GM18951 (cell line): ENCODE results near the gene FCHO2.
"Not testable (repeated sequence)": the region's sequence is repeated elsewhere in the genome, so short reads cannot be mapped to it uniquely, and the experiment has no call there.

Experiments
- POLR2A ChIP-seq: IDR thresholded peaks from 4 replicates; pipeline ENCODE4 v1.6.1; 2011; ENCODE audit warnings: mild to moderate bottlenecking; ENCODE audit not compliant: insufficient read length, insufficient read depth; ENCODE audit errors: extremely low read depth
- in situ Hi-C: fragments of 300-500 bp; cut with MboI; formaldehyde crosslinking; loops from one replicate; pipeline ENCODE4 v1.12.0; 2022; ENCODE audit warnings: low sequenced_read_pairs, mixed read lengths, inconsistent platforms; ENCODE audit not compliant: unreplicated experiment

The FCHO2 gene

DNA sequence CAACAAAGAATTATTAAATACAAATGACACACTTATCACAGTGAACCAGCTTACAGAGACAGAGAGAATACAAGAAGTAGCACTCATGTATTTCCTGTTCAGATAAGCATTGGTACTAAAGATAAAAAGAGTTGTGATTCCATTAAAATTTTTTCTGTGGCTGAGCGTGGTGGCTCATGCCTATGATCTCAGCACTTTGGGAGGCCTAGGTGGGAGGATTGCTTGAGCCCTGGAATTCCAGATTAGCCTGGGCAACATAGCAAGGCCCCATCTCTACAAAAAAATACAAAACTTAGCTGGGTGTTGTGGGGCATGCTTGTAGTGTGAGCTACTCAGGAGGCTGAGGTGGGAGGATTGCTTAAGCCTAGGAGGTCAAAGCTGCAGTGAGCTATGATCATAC, 32.9 kb downstream of the FCHO2 start:
- TF ChIP-seq POLR2A, result no peak
- in situ Hi-C loops, result no loop called here

DNA sequence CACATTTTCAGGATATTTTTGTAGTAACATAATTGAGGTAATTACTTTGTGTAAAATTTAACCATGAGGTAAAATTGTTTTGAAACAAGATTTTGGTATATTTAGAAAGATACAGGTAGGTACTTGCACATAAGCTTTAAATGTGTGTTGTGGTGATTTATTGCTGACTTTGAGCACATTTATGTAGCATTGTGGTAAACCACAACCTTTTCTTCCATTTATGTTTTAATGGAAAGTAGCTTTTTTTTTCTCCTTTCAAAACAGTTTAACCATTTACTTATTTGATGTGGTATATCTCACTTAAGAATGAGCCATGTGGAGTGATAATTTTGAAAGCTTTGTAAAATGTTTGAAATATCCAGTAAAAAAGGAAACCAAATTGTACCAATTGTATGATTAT, 35.6 kb downstream of the FCHO2 start:
- no peak for TF ChIP-seq POLR2A
- in situ Hi-C loops, result no loop called here

DNA sequence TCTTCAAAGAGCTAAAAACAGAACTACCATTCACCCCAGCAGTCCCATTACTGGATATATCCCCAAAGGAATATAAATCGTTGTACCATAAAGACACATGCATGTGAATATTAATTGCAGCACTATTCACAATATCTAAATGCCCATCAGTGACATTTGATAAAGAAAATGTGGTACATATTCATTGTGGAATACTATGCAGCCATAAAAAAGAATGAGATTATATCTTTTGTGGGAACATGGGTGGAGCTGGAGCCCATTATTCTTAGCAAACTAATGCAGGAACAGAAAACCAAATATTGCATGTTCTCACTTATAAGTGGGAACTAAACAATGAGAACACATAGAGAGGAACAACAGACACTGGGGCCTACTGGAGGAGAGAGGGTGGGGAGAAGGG, 38.7 kb downstream of the FCHO2 start:
- no peak for TF ChIP-seq POLR2A
- in situ Hi-C loops, result no loop called here

DNA sequence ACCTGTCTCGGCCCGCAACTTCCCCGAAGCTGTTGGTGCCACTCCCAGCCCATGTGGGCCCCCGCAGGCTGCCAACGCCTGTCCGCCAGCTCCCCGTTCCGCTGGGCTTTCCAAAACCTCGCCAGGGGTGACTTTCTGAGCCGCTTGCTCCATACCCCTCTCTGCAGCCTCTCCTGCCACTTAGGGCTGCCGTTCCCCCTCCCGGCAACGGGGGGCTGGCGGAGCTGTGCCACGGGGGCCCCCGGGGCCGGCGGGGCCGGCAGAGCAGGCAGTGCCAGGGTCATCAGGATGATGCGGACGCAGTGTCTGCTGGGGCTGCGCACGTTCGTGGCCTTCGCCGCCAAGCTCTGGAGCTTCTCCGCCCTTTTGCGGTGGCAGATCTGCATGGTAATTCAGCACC, 40.8 kb downstream of the FCHO2 start:
- in situ Hi-C loops, result no loop called here
- no peak for TF ChIP-seq POLR2A

DNA sequence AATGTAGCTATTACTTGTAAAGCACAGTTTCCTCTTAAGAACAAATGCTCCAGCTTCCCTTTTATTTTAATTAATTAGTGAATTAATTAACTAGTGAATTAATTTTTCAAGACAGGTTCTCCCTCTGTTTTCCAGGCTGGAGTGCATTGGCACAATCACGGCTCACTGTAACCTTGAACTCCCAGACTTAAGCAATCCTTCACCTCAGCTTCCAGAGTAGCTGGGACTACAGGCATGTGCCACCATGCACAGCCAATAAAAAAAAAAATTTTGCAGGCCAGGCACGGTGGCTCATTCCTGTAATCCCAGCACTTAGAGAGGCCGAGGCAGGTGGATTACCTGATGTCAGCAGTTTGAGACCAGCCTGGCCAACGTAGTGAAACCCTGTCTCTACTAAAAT, 44.1 kb downstream of the FCHO2 start:
- in situ Hi-C loops, result no loop called here
- TF ChIP-seq POLR2A, result no peak

DNA sequence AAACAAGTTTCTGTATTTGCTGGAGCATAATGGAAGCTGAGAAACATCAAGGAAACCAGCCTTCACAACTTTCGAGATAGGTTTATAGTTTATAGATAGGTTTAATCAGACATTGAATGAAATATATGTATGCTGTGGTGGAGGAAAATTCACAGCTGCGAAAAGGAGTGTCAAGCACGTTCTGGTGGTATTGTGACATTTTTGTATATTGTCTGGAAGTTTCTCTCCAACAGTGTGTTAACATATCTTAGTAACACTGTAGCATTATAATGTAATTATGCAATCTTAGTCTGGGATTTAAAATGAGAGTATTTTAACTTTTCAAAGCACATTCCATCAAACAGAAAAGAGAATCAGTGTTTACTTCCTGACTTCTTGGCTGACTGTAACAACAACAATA, 50.0 kb downstream of the FCHO2 start:
- TF ChIP-seq POLR2A, result no peak
- in situ Hi-C loops, result no loop called here

DNA sequence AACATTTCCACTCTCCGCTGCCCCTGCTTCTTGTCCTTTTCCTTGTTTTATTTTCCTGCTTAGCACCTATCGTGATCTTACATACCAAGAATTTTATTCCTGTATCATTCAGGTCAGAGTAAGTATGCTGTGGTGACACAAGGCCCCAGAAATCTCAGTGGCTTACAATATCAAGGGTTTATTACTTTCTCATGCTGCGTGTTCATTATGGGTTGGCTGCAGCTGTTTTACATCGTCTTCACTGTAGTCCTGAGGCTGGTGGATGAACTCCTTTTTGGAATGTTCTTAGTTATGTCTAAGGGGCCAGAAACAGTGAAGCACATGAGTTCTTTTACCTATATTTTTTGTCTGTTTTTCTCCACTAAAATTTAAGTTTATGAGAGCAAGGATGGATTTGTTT, 51.2 kb downstream of the FCHO2 start:
- no peak for TF ChIP-seq POLR2A
- in situ Hi-C loops, result no loop called here

DNA sequence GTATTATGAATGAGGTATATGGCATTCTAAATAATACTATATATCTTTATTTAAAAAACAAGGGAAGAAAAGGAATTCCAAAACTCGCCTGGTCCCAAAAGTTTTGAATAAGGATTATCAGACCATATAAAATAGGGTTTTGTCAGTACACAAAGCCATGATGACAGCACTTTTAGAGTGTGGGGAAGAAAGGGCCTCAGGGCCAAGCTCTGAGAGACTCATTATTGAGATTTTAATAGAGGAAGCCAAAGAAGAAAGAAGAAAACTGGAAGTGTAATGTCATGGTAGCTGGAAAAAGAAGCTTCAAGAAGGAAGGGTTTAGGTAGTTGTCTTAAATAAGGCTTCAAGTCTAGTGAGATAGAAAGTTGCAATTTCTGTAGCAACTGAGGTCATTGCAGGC, 53.0 kb downstream of the FCHO2 start:
- in situ Hi-C loops, result no loop called here
- TF ChIP-seq POLR2A, result no peak

DNA sequence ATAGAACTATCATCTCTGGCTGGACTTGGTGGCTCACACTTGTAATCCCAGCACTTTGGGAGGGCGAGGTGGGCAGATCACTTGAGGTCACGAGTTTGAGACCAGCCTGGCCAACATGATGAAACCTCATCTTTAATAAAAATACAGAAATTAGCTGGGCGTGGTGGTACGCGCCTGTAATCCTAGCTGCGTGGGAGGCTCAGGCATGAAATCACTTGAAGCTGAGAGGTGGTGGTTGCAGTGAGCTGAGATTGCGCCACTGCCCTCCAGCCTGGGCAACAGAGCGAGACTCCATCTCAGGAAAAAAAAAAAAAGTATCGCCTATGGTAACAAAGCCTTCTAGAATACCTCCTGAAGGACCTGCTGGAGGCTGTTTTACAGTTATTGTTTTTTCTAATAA, 55.8 kb downstream of the FCHO2 start:
- in situ Hi-C loops, result not testable (repeated sequence)

DNA sequence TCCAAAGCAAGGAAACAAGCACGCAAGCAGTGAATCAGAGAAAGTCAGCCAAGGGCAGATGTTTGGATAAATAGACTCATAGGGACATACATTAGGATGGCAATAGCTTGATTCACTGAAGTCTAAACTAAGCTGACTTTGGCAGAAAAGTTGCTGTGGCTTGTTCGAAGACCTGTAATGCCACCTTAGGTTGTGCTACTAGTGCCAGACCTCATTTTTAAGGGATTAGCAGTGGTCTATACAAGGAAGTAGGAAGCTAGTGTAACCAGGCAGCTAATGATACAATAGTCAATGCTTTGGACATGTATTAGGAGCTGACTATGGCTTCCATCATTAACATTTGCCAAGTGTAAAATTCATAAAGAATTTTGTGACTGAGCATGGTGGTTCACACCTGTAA, 63.1 kb downstream of the FCHO2 start:
- in situ Hi-C loops, result no loop called here
- TF ChIP-seq POLR2A, result no peak

DNA sequence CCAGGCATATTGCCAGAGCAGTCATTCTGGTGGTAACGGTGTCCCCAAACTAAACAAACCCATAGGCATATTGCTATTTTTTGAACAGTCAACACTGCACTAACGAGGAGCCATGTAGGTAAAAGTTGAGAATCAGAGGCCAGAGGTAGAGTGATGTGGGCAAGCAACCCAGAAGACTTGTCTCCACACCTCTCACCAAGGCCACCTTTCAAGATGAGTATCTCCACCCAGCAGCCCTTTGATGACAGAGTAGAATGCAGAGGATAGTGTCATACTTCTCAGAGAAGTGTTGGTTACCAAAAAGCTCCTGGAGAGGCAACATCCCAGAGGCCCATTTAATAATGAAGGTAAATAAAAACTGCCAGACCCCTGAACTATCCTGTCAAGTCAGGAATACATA, 63.9 kb downstream of the FCHO2 start:
- TF ChIP-seq POLR2A, result no peak
- in situ Hi-C loops, result no loop called here

DNA sequence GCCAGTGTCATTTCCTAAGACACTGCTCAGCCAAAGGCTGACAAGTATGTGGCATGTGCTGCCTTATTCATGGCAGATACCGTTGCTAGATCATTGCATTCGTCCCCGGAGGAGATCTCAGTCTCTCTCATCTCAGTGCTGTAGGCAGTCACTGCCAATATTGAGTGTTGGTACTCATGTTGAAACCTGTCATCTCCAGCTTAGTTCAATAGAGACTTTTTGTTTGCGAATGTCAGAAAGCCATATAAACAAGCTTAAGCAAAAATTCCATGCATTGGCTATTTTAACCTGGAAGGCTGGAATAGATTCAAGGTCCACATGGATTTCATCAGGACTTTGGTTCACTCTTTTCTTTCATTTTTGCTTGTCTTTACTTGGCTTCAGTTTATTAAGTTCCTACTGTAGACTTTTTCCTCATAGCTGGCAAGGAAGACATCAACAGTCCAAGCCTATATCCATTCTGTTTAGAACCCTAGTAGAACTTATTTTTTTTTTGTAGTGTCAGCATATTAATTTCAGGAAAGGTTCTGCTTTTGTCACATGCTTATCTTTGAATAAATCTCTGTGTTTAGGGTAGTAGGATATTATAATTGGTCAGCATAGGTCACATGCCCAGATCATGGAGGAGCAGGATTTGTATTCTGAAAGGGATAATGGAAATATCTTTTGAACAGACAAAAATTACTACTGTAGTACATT, 66.8 kb downstream of the FCHO2 start:
- TF ChIP-seq POLR2A, result no peak
- in situ Hi-C loops, result no loop called here

DNA sequence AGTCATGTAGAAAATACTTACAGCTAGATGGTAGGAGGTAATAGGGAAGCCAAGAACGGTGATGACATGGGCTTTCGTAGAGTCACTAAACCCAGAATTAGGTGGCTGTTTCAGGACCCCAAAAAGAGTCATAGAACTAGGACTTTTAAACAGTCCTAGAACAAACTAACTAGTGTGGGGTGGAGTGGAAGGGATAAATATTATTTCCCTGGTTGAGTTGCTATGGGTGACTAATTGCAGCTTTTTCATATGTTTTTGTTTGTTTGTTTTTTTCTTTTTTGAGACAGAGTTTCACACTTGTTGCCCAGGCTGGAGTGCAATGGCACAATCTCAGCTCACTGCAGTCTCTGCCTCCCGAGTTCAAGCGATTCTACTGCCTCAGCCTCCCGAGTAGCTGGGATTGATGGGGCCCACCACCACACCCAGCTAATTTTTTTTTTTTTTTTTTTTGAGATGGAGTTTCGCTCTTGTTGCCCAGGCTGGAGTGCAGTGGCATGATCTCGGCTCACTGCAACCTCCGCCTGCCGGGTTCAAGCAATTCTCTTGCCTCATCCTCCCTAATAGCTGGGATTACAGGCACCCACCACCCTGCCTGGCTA, 69.2 kb downstream of the FCHO2 start:
- in situ Hi-C loops, result not testable (repeated sequence)

DNA sequence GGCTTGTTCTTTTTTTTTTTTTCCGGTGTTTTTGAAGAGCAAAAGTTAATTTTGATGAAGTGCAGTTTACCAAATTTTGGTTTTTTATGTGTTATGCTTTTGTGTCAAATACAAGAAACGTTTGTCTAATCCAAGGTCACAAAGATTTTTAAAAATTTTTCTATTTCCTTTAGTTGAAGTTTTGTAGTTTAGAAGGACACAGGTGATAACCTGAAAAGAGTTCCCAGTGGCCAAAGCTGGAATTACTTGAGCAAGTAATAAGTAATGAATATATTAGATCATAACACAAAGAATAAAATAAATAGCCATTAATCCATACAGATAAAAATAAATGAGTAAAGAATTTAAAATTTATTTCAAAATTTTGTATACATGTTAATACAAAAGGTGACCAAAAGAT, 71.5 kb downstream of the FCHO2 start:
- in situ Hi-C loops, result no loop called here
- no peak for TF ChIP-seq POLR2A

DNA sequence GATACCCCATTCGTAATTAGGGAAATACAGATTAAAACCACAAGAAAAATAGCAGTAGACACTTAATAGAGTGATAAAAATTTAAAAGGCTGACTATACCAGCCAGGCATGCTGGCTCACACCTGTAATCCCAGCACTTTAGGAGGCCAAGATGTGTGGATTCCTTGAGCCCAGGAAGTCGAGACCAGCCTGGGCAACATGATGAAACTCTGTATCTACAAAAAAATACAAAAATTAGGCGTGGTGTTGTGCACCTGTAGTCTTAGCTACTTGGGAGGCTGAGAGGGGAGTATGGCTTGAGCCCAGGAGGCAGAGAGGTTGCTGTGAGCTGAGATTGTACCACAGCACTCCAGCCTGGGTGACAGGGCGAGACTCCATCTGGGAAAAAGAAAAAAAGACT, 72.0 kb downstream of the FCHO2 start:
- no peak for TF ChIP-seq POLR2A
- in situ Hi-C loops, result no loop called here
